MM.1S (cell line): ENCODE measurements around the gene ZNF664.

Experiments
- CTCF ChIP-seq: fragments of 300-600 bp; sonication (generic); IDR thresholded peaks from 2 replicates; pipeline ENCODE4 v1.5.1; 2016; ENCODE audit warnings: antibody characterized with exemption, low read length, mixed read lengths
- EZH2 ChIP-seq: fragments of 300-600 bp; sonication (generic); optimal IDR thresholded peaks from 2 replicates; pipeline ENCODE3; 2017; ENCODE audit warnings: low read depth, mild to moderate bottlenecking, antibody characterized with exemption, low read length, mixed read lengths

DNA sequence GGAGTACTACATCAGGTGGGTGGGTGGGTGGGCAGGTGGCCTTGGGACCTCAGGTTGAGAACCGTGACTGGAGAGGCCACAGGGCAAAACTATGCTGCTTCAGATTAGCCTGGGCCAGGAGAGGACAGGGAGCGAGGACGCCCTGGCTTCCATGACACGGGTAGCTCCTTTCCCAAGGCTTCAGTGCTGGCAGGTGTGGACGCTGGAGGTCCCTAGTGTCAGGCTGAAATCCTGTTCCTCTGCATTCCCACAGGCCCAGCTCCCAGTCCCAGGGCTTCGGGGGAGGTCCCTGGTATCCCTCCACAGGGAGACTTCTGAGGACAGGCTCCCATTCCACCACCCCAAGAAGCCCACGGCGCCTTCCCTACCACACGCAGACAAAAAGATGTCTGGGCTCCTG lies 32.0 kb upstream of the ZNF664 start:
- TF ChIP-seq EZH2 = no peak
- no peak for TF ChIP-seq CTCF
